GM18499 (cell line): Measurements from ENCODE around the gene ZEB2.

Experiments used
- ATAC-seq: cut with Tn5 transposase; IDR thresholded peaks from one replicate; pipeline ENCODE4 v1.9.1; 2021; ENCODE audit warnings: moderate number of reproducible peaks; ENCODE audit not compliant: insufficient read depth, unreplicated experiment

The ZEB2 gene

GRCh38 chr2:144498277-144498676 is 21.6 kb downstream of the ZEB2 start:
- ATAC-seq, result no peak

GRCh38 chr2:144496977-144497598 is 22.8 kb downstream of the ZEB2 start:
- ATAC-seq, result no peak

DNA sequence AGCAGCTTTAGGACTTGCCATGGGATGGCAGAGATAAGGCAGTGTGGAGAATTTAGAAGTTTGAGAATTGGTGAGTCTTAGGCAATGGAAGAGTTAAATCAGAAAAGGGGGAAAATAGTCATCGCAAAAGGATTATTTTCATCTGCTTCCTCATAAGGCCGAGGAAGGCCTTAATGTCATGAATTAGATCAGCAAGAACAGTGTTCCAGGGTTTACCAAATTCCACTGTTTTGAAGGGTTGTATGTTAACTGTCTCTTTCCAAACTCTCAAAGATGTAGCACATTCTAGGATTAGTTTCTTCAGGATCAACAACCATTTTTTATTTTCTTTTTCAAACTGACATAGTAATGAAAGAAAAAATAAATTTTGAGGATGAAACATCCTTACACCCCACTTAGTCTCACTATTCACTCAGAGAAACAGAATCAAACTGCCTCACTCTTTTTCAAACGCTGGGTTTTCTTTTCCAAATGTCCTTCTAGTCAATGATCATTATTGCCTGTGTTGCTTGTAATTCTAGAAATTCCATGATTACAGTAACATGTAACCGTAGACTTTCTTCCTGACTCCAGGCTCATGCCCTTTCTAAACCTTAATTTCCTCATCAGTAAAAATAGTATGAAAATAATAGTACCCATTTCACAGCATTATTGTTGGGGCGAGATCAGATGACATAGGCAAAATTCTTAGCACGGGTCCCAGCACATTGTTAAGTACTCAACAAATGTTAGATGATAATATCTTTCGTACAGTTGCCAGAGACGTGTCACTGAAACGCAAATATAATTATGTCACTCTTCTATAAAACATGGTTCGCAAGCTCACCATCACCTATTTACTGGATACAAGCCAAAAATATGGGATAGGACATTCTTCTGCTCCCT is 23.6 kb downstream of the ZEB2 start:
- no peak for ATAC-seq

GRCh38 chr2:144495227-144496091 is 24.5 kb downstream of the ZEB2 start:
- no peak for ATAC-seq

- ATAC-seq, result no peak
Observed at GRCh38 chr2:144493027-144493809, 26.7 kb downstream of the ZEB2 start.

DNA sequence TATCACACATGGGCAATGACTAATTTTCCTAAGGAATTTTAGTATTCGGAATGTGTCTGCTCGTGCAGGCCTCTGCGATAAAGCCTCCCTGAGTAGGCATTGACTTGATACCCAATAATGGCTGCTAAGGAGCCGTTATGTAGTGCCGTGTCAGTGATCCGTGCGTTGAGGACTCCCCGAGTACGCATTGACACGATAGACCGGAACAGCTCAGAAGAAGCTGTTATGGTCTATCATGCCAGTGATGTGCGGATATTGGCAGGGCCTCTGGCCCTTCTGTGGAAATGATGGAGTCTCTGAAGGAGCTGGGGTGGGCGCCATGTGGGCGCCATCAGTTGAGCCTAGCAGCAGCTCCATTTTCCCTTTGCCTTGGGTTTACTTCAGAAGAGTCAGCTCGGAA is 29.1 kb downstream of the ZEB2 start:
- no peak for ATAC-seq

GRCh38 chr2:144490017-144490416 is 29.9 kb downstream of the ZEB2 start:
- no peak for ATAC-seq

- ATAC-seq, result no peak
Observed at GRCh38 chr2:144489315-144489916, 30.5 kb downstream of the ZEB2 start.

DNA sequence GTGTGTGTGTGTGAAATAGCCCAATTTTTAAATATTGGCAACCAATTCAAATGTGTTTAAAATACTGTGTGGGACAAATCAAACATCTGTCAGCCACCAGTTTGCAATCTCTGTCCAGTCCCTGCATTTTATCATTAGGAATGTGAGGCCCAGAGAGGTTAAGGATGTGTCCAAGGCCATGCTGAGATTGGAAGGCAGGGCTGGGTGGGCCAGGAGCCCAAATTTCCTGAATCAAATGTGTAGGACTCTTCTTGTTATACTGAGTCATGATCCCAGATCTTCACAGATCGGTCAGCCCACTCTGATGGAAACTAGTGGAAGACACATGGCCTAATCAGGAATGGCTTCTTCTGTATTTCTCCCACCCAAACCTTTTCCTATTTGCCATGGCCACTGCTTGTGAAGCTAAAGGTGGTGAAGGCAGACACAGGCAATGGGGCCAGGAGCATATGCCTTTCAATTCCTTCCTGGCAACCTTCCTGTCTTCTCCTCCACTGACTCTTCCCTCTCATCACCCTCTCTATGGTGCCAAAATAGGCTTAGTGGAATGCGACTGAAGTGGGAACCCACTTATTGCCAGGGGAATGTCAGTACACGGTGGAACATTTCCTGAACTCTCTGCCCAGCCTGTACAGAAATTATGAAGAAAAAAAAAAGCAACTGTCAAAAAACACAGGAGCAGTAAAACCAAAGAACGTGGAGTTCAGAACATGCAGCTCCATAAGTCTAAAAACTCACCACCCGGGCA is 35.5 kb downstream of the ZEB2 start:
- ATAC-seq, result no peak

DNA sequence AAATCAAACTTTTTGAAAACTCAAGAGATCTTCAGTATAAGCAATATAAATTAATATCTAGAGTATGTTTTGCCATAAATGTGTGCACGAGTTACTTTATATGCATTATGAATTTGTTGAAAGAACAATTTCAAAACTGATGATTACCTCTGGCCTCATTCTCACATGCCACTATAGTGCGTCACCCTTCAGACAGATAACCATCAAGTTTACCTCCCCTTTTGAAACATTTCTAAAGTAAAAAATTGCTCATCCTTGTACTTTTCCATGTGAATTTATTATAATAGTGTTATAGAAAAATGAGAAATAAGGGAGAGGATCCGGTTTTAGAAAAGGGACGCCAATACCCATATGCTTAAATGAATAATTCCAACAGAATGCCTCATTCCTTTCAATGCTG is 38.3 kb downstream of the ZEB2 start:
- ATAC-seq, result no peak

DNA sequence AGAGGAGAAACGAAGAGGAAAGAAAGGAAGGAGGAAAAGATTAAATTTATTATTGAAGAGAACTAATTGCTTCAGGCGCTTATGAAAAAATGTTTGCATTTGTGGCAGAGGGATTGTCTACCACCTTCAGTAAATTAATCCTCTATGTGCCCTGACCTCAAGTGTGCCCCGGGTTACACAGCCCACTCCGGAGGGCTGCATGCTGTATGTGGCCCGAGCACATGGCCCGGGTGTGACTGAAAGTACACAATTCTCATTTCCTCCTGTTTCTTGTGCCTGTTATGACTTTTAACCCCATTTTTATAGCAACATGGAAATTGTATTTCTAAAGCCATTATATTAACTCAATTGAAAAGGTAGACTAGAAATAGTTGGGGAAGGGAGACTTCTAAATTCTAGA is 38.8 kb downstream of the ZEB2 start:
- ATAC-seq, result no peak

DNA sequence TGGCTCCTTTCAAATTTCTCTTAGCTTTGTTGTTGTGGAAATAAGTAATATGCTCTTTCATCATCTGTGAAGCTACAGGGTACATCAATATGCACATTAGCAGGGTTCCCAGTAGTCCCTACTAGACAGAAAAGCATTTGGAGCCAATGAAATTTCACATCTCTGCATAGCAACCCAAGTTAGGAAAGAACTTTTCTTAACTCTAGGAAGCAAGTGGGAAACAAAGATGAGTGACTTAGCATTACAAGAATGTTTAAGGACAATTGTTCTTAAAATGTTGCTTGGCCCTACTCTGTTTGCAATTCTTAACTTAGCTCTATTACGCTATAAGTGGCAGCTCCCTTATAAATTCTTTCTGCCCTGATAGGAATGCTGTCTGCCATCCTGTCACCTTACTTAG is 39.6 kb downstream of the ZEB2 start:
- ATAC-seq, result no peak

DNA sequence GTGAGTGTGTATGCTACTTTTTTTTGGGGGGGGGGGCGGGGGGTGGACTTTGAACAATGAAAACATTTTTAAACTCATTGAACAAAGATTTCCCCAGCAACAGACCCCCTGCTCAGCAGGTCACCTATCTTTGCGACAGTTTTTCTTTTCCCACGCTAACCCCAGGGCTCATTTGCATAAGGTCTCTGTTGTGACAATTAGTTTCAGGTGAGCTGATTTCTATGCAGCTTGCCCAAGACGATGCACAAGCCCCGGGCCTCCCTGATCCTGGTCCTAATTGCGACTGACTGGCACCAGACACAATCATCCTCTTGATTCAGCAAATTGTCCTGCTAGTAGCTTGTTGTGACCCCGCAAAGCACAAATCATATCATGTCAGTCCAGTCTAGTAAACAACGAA is 40.3 kb downstream of the ZEB2 start:
- ATAC-seq, result no peak

- ATAC-seq, result no peak
Observed at GRCh38 chr2:144479138-144479537, 40.8 kb downstream of the ZEB2 start.

- no peak for ATAC-seq
Observed at GRCh38 chr2:144477957-144478311, 42.0 kb downstream of the ZEB2 start.

DNA sequence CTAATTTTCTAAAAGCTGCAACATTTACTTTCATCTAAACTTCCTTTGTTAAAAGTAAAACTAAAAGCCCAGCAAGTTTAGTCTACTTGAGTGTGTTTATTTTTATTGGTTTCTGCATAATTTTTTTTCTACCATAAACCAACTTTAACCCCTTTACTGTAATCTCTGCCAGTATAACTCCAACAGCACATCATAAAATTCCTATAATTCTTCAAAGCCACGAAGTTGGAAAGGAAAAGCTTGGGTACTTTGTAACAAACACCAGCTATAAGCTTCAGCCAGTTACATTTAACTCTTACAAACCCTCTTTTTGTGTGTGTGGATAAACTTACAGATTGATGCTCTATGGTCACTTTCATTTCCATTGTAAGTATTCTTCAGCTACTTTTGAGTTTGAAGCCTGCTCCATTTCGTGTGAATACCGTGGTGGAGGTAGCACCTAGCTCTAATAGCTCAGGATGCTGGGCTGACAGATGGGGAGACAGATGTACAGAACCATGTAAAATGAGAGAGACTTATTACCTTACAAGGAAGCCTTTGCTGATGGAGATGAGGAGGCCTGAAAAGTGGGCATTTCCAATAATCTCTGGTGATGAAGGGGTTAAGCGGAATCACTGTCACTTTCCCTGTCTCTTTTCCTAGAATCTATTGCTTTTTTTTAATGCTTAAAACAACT is 42.5 kb downstream of the ZEB2 start:
- no peak for ATAC-seq

DNA sequence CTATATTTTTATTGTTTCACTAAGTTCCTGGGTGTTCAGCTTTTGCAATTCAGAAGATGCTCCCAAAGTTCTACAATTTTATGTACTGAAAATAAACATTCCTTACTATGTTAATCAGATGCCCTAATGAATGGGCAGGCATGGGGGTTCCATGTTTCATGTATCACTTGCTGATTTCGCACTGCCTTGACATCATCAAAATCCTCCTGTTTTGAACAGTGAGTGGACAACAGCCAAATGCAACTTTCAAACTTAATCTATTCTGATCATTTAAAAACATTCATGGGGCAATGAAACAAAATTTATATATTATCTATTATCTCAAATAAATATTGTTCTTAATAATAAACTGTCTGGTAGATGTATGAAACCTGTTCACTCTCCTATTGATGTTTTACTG is 43.2 kb downstream of the ZEB2 start:
- ATAC-seq, result no peak

- ATAC-seq, result no peak
Observed at GRCh38 chr2:144475569-144476275, 44.2 kb downstream of the ZEB2 start.
